ENCODE results near the gene TNNC1.

The TNNC1 gene

DNA sequence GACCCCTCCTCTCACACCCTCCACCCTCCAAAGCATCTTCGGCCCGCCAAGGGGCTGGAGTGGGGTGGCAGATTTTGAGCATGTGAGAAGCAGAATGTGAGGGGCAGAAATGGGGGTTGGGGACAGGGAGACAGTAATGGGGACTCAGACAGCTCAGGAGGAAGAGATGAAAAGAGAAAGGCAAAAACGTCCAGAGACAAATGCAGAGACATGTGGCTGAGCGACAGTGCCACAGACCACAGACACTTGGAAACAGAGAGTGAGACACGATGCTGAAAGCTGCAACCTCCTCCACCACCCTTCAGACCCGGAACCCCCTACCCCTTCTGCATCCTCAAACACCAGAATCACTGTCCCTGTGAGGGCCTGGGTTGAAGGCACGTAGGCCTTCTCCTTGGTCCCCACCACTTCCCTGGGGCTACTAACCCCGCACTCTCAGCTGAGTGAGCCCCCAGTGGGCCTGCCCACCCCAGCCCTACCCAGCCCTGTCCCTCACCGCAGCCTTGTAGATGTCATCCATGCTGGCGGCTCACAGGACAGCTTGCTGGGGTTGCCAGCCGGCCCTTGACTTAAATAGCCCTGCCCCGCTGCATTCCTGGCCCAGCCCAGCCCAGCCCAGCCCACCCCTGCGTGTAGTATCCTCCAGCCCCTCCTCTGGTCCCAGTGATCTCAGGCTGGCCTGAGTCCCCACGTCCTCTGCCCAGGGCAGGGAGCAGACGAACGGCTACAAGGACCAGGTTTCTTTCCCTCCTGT lies at the start of gene TNNC1:
TNNC1 (minus strand) TSS at position 546 of the 754 bp plus-strand sequence; CDS start at position 520, 26 bp downstream.
- DNase-seq (ENCODE audit: low read depth), result no peak
- TF ChIP-seq, protein P1, sequence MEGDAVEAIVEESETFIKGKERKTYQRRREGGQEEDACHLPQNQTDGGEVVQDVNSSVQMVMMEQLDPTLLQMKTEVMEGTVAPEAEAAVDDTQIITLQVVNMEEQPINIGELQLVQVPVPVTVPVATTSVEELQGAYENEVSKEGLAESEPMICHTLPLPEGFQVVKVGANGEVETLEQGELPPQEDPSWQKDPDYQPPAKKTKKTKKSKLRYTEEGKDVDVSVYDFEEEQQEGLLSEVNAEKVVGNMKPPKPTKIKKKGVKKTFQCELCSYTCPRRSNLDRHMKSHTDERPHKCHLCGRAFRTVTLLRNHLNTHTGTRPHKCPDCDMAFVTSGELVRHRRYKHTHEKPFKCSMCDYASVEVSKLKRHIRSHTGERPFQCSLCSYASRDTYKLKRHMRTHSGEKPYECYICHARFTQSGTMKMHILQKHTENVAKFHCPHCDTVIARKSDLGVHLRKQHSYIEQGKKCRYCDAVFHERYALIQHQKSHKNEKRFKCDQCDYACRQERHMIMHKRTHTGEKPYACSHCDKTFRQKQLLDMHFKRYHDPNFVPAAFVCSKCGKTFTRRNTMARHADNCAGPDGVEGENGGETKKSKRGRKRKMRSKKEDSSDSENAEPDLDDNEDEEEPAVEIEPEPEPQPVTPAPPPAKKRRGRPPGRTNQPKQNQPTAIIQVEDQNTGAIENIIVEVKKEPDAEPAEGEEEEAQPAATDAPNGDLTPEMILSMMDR (conservative IDR thresholded peaks at IDR 0.05; ENCODE audit: low read length), result no peak
- peak within 1 kb of the TSS; percentile 86 for H3K4me3 ChIP-seq (ENCODE audit: low read length)

GRCh38 chr3:52502808-52503350 lies 49.0 kb upstream of the TNNC1 start:
- TF ChIP-seq, protein P1 (conservative IDR thresholded peaks at IDR 0.05; ENCODE audit: low read length), result no peak
- H3K4me3 ChIP-seq (ENCODE audit: low read length), result no peak overlapping the region
- no peak for DNase-seq (ENCODE audit: low read depth)

- TF ChIP-seq, protein P1 (conservative IDR thresholded peaks at IDR 0.05; ENCODE audit: low read length), result no peak
- no peak for DNase-seq (ENCODE audit: low read depth)
Measured at GRCh38 chr3:52502001-52502400, 48.2 kb upstream of the TNNC1 start.

DNA sequence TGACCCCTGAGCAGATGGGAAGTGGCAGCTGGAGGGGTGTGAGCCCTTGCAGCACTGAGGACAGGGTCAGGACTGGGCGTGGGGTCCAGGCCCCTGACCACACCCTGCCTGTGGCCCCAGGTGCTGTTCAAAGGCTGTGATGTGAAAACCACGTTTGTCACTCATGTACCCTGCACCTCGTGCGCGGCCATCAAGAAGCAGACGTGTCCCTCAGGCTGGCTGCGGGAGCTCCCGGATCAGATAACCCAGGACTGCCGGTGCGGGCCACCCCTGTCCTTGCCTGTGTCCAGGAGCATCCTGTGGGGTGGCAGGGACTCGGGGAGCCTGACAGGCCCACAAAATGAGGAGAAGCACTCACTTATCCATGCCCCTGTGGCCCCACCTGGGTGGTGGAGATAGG lies 47.2 kb upstream of the TNNC1 start:
- TF ChIP-seq, protein P1 (conservative IDR thresholded peaks at IDR 0.05; ENCODE audit: low read length), result no peak
- H3K4me3 ChIP-seq (ENCODE audit: low read length), result no peak overlapping the region
- no peak for DNase-seq (ENCODE audit: low read depth)

More at GRCh38 chr3:52502001-52502400, 48.2 kb upstream of the TNNC1 start:
- no peak overlapping the region for H3K4me3 ChIP-seq (ENCODE audit: low read length)

- no peak overlapping the region for H3K4me3 ChIP-seq (ENCODE audit: low read length)
- peak; percentile 83 for DNase-seq (ENCODE audit: low read depth)
- TF ChIP-seq, protein P1 (conservative IDR thresholded peaks at IDR 0.05; ENCODE audit: low read length), result no peak
Measured at GRCh38 chr3:52498137-52499054, 44.6 kb upstream of the TNNC1 start.

- H3K4me3 ChIP-seq (ENCODE audit: low read length), result no peak overlapping the region
- peak; percentile 62 for DNase-seq (ENCODE audit: low read depth)
- TF ChIP-seq, protein P1 (conservative IDR thresholded peaks at IDR 0.05; ENCODE audit: low read length), result no peak
Measured at GRCh38 chr3:52495777-52496602, 42.1 kb upstream of the TNNC1 start.

Data from AG10803 (cell line).